ENCODE measurements around the gene EGLN1.

EGLN1 gene

DNA sequence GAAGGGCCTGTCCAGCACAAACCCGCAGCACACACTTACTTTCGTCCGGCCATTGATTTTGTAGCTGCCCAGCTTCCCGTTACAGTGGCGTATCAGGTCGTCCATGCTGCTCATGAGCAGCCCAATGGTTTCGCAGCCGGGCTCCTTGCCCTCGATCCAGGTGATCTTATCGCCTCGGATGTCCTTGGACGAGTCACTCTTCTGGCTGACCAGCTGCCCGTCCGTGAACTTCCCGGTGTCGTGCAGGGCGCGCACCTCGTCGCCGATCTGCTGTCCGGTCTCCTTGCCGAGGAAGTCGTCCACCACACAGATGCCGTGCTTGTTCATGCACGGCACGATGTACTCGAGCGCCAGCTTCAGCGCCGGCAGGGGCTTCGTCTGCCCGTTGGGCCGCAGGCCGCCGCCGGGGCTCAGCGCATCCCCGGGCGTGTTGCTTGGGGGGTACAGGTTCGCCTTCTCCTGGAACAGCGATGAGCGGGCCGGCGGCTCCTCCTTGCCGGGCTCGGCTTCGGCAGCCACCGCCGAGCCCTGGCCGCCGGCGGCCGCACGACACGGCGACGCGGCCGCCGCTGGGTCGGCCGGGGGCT is 1.0 kb downstream of the EGLN1 start:
- no peak for DNase-seq (ENCODE audit: low spot score)

DNA sequence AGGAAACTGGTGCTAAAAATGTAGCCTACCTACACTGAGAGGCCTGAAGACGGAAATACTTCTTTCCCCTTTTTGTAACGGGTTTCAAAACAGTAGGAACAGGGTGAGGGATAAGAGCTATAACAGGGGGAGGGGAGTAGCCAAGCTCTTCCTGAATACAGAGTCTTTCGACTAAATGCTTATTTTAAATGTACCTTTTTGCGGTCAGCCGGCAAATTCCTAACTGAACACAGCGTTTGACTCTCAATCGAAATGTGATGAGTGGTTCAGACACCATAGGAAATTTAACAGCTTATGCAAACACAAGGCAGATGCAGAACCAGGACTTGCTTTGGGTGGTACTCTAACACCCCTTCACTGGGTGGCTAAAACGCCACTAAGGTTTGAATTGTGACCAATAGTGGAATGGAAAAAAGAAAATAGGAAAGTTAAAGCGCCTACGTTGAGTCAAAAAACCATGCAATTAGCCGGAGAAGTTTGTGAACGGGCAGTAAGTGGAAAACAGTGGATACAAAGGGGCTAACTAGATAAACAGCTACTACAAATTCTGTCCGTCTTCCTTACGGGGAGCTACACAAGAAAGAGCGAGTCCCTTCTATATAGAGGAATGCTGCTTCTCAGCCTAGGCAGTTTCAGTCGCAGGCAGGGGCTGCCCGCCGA is 1.7 kb downstream of the EGLN1 start:
- DNase-seq (ENCODE audit: low spot score), result no peak

DNA sequence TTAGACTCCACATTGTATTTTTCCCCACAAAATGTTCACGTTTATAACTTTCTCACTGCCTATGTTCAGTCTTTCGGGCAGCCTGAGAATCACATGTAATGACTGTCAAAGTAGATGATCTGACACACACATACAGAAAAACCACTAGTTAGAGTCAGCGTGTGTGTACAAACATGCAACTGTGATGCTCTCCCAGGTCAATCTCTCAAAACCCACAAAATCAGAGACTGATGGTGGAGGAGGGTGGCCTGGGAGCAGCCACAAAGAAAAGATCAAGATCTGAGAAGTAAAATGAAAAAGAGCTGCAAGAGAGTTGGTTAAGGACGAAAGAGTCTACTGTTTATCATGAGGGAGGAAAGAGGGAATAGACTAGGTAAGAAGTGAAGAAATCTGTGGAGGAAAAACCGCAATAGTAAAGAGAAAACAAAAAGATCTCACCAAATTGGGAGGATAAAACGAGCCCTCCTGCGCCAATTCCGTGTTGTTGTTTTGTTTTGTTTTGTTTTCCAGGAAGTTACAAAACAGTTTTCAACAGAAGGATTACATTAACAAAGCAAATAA is 2.3 kb downstream of the EGLN1 start:
- no peak for DNase-seq (ENCODE audit: low spot score)

DNA sequence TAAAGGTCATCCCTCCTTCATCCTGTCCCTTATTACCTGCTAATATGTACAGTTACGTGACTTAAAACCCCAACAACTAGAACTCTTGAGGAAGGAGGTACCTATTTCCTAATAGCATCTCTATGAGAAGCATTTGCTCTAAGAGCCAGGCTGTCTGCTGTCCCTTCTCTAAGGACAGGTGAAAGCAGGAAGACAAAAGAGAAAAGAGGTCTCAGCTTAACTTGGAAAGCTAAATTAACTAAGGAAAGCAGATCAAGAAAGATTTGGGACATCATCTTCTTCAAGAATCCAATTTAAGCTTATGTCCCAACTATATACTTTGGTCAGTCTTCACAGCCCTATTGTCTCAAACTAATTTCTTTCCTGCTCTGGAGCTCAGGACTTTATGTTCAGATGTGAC is 2.9 kb downstream of the EGLN1 start:
- no peak for DNase-seq (ENCODE audit: low spot score)

DNA sequence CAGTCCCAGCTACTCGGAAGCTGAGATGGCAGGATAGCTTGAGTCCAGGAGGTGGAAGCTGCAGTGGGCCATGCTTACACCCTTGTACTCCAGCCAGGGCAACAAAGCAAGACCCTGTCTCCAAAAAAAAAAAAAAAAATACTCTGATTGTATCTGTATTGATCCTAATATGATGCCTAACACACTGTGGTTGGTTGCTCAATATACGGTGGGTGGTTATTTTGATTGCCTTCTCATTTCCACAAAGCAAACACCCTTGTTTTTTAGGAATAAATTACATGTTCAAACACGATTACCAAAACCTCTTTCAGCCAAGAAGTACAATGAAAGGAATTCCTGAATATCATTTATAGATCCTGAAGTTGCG is 3.4 kb downstream of the EGLN1 start:
- no peak for DNase-seq (ENCODE audit: low spot score)

DNA sequence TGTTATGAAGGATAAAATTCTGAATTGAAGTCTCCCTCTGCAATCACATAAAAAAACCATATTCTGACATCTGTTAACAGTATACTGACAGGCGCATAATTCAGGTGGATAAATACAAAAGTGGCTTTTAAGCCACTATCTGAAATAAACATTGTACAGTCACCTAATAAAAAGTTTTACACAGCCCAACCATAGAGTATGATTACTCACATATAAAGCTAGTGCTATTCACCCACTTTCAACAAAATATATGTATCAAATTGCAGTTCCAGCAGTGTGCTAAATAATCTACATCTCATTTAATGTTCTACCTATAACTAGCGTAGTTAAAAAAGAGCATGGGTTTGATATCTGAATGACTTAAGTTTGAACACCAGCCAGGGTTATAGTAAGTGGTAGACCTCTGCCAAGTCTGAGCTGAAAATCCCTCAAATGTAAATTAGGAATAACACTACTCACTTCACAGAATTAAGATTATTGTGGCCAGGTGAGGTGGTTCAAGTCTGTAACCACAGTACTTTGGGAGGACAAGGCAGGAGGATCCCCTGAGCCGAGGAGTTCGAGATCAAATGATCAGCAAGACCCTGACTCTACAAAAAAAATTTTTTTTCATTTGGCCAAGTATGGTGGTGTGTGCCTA is 3.9 kb downstream of the EGLN1 start:
- no peak for DNase-seq (ENCODE audit: low spot score)

DNA sequence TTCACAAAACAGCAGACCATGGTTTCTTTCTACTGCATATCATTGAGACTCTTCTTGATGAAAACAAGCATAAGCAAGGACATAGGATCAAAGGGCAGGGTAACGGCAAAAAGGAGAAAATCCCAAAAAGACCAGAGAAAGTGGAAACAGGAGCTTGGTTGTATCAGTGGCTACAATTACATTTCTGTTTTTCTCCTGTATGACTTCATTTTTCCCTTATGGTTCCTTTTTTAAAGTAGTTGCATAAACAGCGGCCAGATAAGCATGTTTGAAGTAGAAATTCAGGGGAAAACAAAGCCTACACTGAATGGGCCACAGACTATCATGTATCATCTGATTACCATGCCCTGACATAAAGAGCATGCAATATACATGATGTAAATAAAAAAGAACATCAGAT is 4.6 kb downstream of the EGLN1 start:
- no peak for DNase-seq (ENCODE audit: low spot score)

DNA sequence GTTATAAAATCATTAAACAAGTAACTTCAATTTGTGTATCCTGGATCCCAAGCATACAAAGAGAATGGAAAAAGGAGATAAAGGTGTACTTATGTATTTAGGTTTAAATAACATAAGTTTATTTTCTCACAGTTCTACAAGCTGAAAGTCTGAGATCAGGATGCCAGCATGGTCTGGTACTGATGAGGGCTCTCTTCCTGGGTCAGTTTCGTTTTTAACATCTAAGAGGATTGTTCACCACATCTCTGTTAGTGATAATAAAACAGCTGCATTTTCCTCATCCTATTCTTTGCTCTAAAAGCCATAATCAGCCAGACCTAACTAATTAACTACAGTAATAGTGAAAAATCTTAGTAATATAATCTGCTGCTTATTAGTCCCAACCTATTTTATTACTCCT is 5.2 kb downstream of the EGLN1 start:
- no peak for DNase-seq (ENCODE audit: low spot score)

DNA sequence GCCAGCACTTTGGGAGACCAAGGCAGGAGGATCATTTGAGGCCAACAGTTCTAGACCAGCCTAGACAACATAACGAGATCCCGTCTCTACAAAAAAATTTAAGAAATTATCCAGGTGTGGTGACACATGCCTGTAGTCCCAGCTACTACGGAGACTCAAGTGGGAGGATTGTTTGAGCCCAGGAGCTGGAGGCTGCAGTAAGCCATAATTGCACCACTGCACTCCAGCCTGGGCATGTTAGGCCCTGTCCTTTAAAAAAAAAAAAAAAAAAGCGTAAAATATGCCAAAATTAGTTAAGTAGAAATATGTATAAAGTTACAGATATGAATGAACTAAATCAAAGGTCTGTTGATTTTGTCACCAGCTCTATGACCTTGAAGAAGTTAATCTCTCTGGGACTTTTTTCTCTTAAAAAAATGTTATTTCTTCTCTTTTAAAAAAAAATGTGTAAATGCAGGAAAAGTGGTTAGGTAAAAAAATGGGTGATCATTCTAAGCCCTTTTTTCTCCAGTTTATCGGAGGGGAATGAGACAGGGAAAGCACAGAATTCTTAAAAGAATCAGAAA is 7.0 kb downstream of the EGLN1 start:
- no peak for DNase-seq (ENCODE audit: low spot score)

DNA sequence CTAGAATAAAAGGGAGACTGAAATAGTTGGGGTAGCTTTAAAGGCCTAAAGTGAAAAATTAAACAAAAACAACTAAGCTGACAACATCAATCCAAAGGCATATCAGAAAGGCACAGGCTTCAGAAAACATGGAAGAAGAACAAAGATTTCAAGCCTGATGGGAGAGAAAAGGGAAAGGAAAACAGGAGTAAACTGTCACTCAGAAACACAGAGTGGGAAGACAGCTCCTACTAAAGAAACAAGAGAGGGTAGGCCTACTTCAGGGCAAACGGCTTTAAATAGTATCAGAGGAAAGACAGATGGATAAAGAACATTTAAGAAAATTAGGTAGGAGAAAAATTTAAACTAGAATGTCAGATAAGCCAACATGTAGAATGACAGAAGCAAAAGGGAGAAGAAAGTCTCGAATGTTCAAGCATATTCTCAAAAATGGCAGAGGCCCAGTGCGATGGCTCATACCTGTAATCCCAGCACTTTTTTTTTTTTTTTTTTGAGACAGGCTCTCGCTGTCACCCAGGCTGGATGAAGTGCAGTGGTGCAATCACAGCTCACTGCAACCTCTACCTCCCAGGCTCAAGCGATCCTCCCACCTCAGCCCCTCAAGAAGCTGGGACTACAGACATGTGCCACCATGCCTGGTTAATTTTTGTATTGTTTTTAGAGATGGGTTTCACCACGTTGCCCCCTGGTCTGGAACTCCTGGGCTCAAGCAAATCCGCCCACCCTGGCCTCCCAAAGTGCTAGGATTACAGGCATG is 7.6 kb downstream of the EGLN1 start:
- no peak for DNase-seq (ENCODE audit: low spot score)

DNA sequence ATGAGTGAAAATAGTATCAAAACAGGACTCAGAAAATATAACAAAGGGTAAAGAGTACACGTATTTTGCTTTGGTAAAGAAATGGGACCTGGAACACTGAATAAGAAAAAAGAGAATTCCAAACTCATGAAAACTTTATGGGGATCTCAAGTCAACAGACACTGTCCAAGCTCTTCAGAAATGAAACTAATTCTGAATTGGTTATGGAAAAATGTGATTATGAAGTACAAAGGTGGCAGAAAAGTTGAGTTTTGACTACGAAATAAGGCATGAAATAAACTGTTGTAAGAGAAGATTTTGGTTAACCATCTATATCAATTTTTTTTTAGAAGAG is 8.4 kb downstream of the EGLN1 start:
- no peak for DNase-seq (ENCODE audit: low spot score)

DNA sequence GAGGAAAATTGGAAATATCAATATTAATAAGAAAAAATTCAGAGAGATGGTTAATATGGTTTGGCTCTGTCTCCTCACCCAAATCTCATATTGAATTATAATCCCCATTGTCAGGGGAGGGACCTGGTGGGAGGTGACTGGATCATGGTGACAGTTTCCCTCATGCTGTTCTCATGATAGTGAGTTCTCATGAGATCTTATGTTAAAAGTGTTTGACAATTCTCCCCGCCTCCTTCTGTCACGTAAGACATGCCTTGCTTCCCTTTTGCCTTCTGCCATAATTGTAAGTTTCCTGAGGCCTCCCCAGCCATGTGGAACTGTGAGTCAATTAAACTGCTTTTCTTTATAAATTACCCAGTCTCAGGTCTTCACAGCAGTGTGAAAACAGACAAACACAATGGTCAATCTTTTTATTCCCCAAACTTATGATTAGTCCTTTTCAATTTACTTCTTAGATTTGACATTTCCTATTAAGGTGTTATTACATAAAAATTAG is 11.0 kb downstream of the EGLN1 start:
- DNase-seq (ENCODE audit: low spot score), result no peak

DNA sequence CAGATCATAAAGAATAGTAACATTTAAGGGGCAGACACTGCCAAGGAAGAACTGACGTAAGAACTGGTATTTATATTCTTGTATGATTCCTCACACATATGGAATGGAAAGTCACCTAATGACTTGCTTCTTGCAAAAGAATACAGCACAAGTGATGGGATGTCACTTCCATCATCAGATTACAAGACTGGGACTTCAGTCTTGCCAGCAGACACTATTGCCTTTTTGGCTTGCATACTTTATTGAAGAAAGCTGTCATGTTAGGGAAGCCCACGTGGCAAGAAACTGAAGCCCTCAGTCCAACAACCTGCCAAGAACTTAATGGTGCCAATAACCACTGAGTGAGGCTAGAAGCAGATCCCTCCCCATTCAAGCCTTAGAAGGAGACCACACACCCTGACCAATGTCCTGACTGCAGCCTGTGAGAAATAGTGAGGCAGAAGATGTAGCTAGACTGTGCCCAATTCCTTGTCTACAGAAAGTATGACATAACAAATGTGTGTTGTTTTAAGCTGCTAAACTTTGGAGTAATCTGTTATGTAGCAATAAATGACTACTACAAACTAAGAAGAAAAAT is 12.0 kb downstream of the EGLN1 start:
- DNase-seq (ENCODE audit: low spot score), result no peak

DNA sequence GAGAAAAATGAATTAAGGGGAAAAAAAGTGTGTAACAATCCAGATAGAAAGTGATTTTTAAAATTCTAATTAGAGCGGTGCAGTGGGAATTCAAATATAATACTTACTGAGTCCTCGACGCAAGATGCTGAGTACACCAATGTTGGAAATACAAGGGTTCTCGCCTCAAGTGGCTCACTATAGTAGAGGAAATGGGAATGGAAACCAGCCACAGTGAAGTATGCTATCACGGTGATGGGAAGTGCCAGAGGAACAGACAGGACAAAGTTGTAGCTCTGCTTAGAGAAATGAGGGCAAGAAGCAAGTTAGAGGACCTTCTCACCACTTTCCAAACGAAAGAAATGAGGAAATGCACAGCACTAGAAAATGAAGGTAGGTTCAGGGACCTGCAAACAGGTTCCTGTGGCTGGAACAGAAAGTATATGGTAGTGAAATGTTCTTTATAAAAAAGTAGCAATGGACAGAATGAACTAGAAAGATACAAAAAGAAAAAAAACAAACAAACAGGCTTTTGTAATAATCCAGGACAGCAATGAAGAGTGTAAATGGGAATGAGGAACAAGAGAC is 13.5 kb downstream of the EGLN1 start:
- no peak for DNase-seq (ENCODE audit: low spot score)

DNA sequence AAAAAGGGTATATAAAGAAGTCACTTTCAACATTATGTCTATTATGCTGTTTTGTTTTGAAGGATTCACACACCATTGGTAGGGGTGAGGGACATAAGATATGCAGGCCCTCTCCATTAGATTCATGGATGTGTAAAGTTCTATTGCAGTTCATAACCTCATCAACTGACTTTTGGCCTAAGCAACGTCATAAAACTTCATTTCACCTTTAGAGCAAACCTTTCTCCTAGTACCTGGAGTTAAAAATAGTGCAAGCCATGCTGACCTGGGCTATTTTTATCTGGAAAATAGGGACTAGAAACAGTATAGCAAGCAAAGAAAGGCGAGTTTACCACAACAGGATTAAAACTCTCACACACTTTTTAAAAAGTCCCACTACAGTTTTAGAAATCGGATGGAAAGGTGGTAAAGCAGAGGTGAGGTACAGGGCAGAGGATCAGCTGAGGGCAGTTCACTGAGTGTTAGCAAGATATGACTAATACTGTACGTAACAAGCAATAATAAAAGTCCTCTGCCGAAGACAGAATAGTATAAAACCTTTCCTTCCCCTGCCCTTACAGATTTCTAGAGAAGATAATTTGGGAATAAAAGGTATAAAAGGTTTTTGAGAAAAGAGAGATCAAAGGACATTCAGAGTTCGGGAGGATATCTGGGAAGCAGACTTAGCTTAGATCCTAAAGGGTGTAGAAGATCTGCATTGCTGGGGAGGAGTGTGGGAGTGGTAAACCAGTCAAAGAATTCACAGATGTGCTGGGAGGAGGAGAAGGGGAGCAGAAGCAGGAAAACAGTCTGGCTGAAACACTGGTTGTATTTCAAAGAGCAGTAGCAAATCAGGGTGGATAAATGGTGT is 14.3 kb downstream of the EGLN1 start:
- DNase-seq (ENCODE audit: low spot score), result no peak

DNA sequence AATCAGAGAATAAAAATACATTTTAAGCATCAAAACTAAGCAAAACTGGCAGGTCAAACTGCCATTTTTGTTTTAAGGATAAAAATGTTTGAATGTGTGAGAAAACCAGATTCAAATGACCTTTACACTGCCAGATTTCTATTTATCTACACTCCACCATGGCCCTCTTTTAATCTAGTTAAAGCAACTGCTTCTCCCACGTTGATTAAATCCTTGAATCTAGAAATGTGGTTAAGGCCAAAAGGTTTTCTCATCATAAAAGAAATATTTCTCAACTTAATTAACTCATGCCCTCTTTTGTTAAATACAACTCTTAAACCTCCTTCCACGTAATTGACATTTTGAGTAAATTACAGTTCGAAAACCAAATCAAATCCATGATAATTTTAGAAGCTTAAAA is 15.0 kb downstream of the EGLN1 start:
- DNase-seq (ENCODE audit: low spot score), result no peak

DNA sequence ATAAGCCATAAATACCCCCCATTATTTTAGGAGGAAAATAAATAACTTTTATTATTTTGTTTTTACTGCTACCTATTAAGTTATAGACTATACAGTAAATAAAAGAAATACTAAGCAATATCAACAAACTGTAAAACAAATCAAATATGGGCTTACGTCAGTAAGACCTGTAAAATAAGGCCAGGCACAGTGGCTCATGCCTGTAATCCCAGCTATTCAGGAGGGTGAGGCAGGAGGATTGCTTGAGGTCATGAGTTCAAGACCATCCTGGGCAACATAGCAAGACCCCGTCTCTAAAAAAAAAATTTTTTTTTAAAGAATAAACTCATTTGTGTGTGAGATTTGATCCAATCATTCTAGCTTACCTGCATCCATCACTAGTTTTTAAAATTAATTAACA is 17.8 kb downstream of the EGLN1 start:
- DNase-seq (ENCODE audit: low spot score), result no peak

DNA sequence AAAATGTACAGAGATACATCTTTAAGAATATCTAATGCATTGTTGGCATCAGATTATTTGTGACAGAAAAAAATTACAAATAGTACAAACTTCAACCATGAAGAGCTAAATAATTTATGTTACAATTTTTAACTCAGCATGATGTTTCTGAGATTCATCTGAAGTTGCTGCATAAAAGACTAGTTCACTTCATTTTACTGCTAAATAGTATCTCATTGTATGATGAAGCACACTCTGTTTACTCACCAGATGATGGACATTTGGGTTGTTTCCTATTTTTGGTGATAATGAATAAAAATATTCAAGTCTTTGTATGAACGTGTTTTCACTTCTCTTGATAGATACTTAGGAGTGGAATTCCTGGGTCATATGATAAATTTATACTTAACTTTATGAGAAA is 20.6 kb downstream of the EGLN1 start:
- DNase-seq (ENCODE audit: low spot score), result no peak

DNA sequence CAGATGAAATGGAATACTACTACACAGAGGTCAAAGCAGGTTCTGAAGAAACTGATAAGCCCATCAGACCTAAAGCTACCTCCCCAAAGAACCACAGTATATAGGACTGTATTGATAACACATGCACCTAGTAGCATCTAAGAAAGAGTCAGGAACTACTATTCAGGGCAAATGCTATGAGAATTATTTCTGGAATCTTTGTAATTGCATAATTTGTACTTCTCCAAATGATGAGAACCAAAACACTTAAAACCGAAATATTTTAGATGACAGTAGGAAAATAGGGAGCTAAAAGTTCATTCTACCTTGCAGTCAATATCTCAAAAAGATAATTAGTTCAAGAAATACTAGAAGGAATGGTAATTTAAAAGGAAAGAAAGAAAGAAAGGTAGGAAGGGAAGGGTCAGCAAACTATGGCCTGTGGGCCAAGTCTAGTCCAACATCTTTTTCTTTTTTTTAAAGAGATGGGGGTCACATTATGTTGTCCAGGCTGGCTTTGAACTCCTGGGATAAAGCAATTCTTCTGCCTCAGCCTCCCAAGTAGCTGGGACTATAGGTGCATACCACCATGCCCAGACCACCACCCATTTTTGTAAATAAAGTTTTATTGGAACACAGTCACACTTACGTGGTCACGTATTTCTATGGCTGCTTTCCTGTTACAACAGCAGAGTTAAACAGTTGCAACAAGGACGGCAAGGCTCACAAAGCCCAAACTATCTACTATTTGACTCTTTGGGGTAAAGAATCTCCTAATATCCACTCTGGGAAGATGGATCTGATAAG is 24.0 kb downstream of the EGLN1 start:
- DNase-seq (ENCODE audit: low spot score), result no peak

DNA sequence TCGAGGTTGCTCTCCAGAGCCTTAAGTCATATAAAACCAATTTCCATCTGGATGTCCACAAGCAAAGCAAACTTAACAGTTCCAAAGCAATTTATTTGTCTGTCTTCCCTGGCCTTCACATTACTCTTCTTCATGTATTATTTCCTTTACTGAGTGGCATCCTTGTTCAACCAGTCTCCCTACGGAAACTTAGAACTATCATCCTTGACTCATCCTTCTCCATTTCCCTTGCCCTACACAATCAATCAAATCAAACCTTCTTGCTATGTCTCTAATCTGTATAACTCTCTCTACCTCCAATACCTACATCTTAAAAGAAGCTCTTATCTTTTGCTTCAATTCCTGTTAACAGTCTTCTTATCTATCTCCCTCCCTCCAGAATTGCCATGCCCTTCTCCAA is 25.4 kb downstream of the EGLN1 start:
- DNase-seq (ENCODE audit: low spot score), result no peak

Data from COLO829 (cell line).